Stomach smooth muscle (tissue), 2 donors: ENCODE measurements around the gene WDR7.

Experiments
- H3K27ac ChIP-seq: one replicate; pipeline ENCODE4 v1.7.0; 2013; ENCODE audit warnings: mild to moderate bottlenecking, low read length, inconsistent platforms
- H3K27me3 ChIP-seq, 2 donors: one replicate each; pipeline ENCODE4 v1.7.0; 2013; ENCODE audit warnings: low read length in 2 of 2; ENCODE audit not compliant: insufficient read depth in 2 of 2, control insufficient read depth in 1 of 2
- H3K36me3 ChIP-seq, 2 donors: one replicate each; pipeline ENCODE4 v1.7.0; 2013; ENCODE audit warnings: low read length in 2 of 2; ENCODE audit not compliant: control insufficient read depth in 2 of 2, insufficient read depth in 2 of 2
- H3K4me1 ChIP-seq: one replicate; pipeline ENCODE4 v1.7.0; 2013; ENCODE audit warnings: low read length; ENCODE audit not compliant: control insufficient read depth, insufficient read depth
- H3K4me3 ChIP-seq, 2 donors: one replicate each; pipeline ENCODE4 v1.7.0; 2013; ENCODE audit warnings: low read length in 2 of 2
- H3K9ac ChIP-seq, 2 donors: one replicate each; pipeline ENCODE4 v1.7.0; 2013; ENCODE audit warnings: low read length in 2 of 2, mild to moderate bottlenecking in 1 of 2
- H3K9me3 ChIP-seq, 2 donors: one replicate each; pipeline ENCODE4 v1.7.0; 2013; ENCODE audit warnings: low read length in 2 of 2; ENCODE audit not compliant: control insufficient read depth in 2 of 2
- donor health status: healthy.
- donor health status: Pancreatic carcinoma.

WDR7 gene

GRCh38 chr18:57051021-57051656 lies 400.0 kb downstream of the WDR7 start:
- Histone ChIP-seq H3K27me3 (peaks cover 0 to 5% of the 10 kb centered on the region in 2 donors), H3K9ac (no peak overlapping the region), H3K4me3 (no peak overlapping the region), H3K36me3 (no peaks in the 10 kb centered on the region), H3K27ac (no peak overlapping the region), H3K9me3 (peaks cover 0 to 4% of the 10 kb centered on the region in 2 donors), H3K4me1 (no peaks in the 10 kb centered on the region)

DNA sequence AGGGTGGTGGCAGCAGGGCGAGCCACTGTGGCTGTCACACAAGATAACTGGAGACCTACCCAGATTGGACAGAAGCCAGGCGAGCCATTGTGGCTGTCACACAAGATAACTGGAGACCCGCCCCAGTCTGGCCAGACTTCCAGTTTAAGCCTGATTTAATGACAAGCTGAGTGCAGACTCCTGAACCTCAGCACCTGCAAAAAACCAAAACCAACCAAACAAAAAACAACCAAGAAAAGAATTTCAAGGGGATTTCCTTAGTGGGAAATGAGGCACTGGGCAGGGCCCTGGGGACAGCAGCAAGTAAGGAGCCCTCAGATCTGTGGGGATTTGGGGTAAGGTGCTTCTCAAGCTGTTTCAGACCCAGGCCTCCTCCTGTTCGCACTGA lies 400.5 kb downstream of the WDR7 start:
- Histone ChIP-seq H3K36me3 (no peaks in the 10 kb centered on the region), H3K9me3 (no peaks in the 10 kb centered on the region), H3K27ac (no peak overlapping the region), H3K4me3 (no peak overlapping the region), H3K27me3 (peaks cover 0 to 5% of the 10 kb centered on the region in 2 donors), H3K4me1 (no peaks in the 10 kb centered on the region), H3K9ac (no peak overlapping the region)

- peaks cover 0 to 5% of the 10 kb centered on the region in 2 donors for H3K27me3 ChIP-seq
- H3K4me1 ChIP-seq, result no peaks in the 10 kb centered on the region
- H3K9ac ChIP-seq, result no peak overlapping the region
- no peak overlapping the region for H3K4me3 ChIP-seq
- no peaks in the 10 kb centered on the region for H3K36me3 ChIP-seq
- no peaks in the 10 kb centered on the region for H3K9me3 ChIP-seq
- no peak overlapping the region for H3K27ac ChIP-seq
These were observed 401.0 kb downstream of the WDR7 start for GRCh38 chr18:57052173-57052572.

DNA sequence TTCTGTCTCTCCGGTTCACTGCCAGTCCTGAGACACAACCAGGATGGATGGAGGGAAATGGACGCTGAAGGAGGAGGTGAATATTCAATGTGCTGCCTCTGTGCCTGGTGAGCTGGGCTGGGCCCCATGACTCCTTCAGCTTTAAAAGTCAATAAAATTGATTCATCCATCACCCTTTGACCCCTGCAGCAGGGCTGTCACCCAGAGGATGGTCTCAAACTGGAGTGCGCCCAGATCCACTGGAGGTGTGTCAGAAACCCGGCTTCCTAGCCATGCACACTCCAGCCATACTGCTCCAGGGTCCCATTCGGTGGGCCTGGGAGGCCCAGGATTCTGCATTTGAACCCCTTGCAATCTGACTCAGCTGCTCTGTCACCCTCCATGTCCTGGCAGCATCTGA lies 401.6 kb downstream of the WDR7 start:
- no peak overlapping the region for H3K9ac ChIP-seq
- H3K4me1 ChIP-seq, result no peaks in the 10 kb centered on the region
- no peak overlapping the region for H3K4me3 ChIP-seq
- H3K27me3 ChIP-seq, result peaks cover 0 to 5% of the 10 kb centered on the region in 2 donors
- no peaks in the 10 kb centered on the region for H3K36me3 ChIP-seq
- H3K9me3 ChIP-seq, result no peaks in the 10 kb centered on the region
- no peak overlapping the region for H3K27ac ChIP-seq

- H3K27me3 ChIP-seq, result peaks cover 0 to 5% of the 10 kb centered on the region in 2 donors
- H3K9me3 ChIP-seq, result no peaks in the 10 kb centered on the region
- H3K4me3 ChIP-seq, result no peak overlapping the region
- no peaks in the 10 kb centered on the region for H3K4me1 ChIP-seq
- no peak overlapping the region for H3K27ac ChIP-seq
- no peak overlapping the region for H3K9ac ChIP-seq
- no peaks in the 10 kb centered on the region for H3K36me3 ChIP-seq
These were observed 403.7 kb downstream of the WDR7 start for GRCh38 chr18:57054891-57055290.

DNA sequence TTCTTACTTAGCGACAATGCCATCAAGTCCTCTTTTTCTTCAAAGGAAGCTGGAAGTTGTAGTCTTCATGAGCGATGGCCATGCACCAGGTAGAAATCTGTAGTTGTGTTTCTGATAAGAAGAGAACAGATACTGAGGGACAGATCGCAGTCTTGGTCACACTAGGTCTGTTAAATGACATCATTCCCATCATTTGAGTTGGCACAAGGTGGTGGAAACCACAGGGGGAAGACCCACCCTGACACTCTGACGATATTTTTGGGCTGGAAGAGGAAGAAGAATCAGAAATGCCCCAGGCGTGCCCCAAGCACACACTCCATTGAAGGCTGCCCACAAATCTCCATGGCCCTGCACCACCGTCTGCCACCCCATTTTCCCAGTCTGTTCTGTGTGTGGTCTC lies 406.7 kb downstream of the WDR7 start:
- no peak overlapping the region for H3K27ac ChIP-seq
- no peaks in the 10 kb centered on the region for H3K9me3 ChIP-seq
- H3K27me3 ChIP-seq, result peaks cover 0 to 2% of the 10 kb centered on the region in 2 donors
- H3K9ac ChIP-seq, result no peak overlapping the region
- no peak overlapping the region for H3K4me3 ChIP-seq
- H3K36me3 ChIP-seq, result no peaks in the 10 kb centered on the region
- H3K4me1 ChIP-seq, result no peaks in the 10 kb centered on the region

DNA sequence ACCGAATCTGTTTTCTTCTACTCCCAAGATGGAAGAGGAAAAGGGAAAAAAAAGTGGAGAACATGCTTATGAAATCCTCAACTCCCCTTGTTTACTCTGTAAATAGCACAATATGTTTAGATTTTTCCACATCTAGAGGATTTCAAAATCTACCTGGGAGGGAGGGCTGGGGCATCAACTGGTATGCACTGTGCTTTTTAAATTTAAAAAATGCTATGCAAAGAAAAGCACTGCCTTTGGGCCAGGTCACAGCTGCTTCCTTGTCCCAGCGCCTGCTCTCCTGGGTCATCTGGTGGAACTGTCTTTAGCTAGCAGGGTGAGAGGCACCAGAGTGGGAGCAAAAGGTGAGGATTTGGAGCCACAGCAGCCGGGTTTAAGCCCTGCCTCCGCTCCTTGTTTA lies 407.6 kb downstream of the WDR7 start:
- no peak overlapping the region for H3K9ac ChIP-seq
- no peak overlapping the region for H3K4me3 ChIP-seq
- H3K4me1 ChIP-seq, result no peaks in the 10 kb centered on the region
- H3K9me3 ChIP-seq, result no peaks in the 10 kb centered on the region
- no peak overlapping the region for H3K27ac ChIP-seq
- peaks cover 0 to 2% of the 10 kb centered on the region in 2 donors for H3K27me3 ChIP-seq
- no peaks in the 10 kb centered on the region for H3K36me3 ChIP-seq

- Histone ChIP-seq H3K9me3 (no peaks in the 10 kb centered on the region), H3K27ac (no peak overlapping the region), H3K4me1 (no peaks in the 10 kb centered on the region), H3K36me3 (no peaks in the 10 kb centered on the region), H3K9ac (no peak overlapping the region), H3K27me3 (peaks cover 0 to 2% of the 10 kb centered on the region in 2 donors), H3K4me3 (no peak overlapping the region)
These were observed 408.2 kb downstream of the WDR7 start for GRCh38 chr18:57059366-57059765.

- Histone ChIP-seq H3K9me3 (no peaks in the 10 kb centered on the region), H3K36me3 (no peaks in the 10 kb centered on the region), H3K27me3 (peaks cover 0 to 2% of the 10 kb centered on the region in 2 donors), H3K4me3 (no peak overlapping the region), H3K4me1 (no peaks in the 10 kb centered on the region), H3K27ac (no peak overlapping the region), H3K9ac (no peak overlapping the region)
These were observed 409.7 kb downstream of the WDR7 start for GRCh38 chr18:57060814-57061213.

- no peak overlapping the region for H3K9ac ChIP-seq
- H3K4me1 ChIP-seq, result no peaks in the 10 kb centered on the region
- H3K36me3 ChIP-seq, result no peaks in the 10 kb centered on the region
- H3K27me3 ChIP-seq, result peaks cover 0 to 2% of the 10 kb centered on the region in 2 donors
- H3K9me3 ChIP-seq, result no peaks in the 10 kb centered on the region
- no peak overlapping the region for H3K27ac ChIP-seq
- H3K4me3 ChIP-seq, result no peak overlapping the region
These were observed 411.0 kb downstream of the WDR7 start for GRCh38 chr18:57062178-57062577.

DNA sequence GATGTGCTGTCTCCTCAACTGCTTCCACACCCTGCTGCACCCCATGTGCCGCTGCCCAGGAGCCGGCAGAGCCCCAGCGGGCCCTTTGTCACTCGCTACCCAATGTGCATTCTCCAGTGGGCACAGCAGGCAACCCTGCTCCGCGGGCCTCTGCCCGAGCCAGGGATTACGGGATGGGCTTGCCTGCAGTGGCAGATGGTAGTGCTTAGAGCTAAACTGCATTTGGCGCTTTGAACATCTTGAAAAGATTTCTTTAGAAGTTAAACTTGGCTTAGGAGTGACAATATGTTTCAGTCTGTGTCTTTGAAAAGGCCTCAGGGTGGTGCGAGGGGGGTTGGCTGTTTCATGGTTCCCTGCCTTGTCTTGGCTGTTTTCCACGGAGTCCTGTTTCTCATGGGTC lies 411.7 kb downstream of the WDR7 start:
- Histone ChIP-seq H3K9me3 (no peaks in the 10 kb centered on the region), H3K9ac (no peak overlapping the region), H3K4me1 (no peaks in the 10 kb centered on the region), H3K27ac (no peak overlapping the region), H3K27me3 (peaks cover 0 to 2% of the 10 kb centered on the region in 2 donors), H3K36me3 (no peaks in the 10 kb centered on the region), H3K4me3 (no peak overlapping the region)
